Suppressor macrophage treated with lipopolysaccharide for 4 hours (primary cell): ENCODE data around the gene SLC11A1.

ENCODE experiments used
- DNase-seq: peaks from one replicate; pipeline ENCODE4 v3.0.0-alpha.2; 2020

SLC11A1 gene

GRCh38 chr2:218395090-218395444 is 13.0 kb downstream of the SLC11A1 start:
- no peak for DNase-seq

GRCh38 chr2:218395456-218395825 is 13.4 kb downstream of the SLC11A1 start:
- DNase-seq: no peak

- peak; percentile 96 for DNase-seq
Measured at GRCh38 chr2:218395826-218396687, 14.0 kb downstream of the SLC11A1 start.

- DNase-seq: peak; percentile 39
Measured at GRCh38 chr2:218396688-218397462, 14.8 kb downstream of the SLC11A1 start.

- no peak for DNase-seq
Measured at GRCh38 chr2:218397463-218397819, 15.4 kb downstream of the SLC11A1 start.

GRCh38 chr2:218397820-218398436 is 15.9 kb downstream of the SLC11A1 start:
- DNase-seq: peak; percentile 44

GRCh38 chr2:218398437-218399390 is 16.6 kb downstream of the SLC11A1 start:
- peak; percentile 82 for DNase-seq

- DNase-seq: peak; percentile 97
Measured at GRCh38 chr2:218399391-218400166, 17.5 kb downstream of the SLC11A1 start, which contains the start of gene CTDSP1. Gene CTDSP1 (plus strand): TSS chr2:218399868. CDS start chr2:218400091, 223 bp downstream.

- DNase-seq: no peak
Measured at GRCh38 chr2:218400167-218400929, 18.3 kb downstream of the SLC11A1 start.

- DNase-seq: no peak
Measured at GRCh38 chr2:218400930-218401881, 19.1 kb downstream of the SLC11A1 start.

- no peak for DNase-seq
Measured at GRCh38 chr2:218401890-218402289, 19.8 kb downstream of the SLC11A1 start.

GRCh38 chr2:218402491-218402901 is 20.4 kb downstream of the SLC11A1 start:
- no peak for DNase-seq

GRCh38 chr2:218402911-218403411 is 20.9 kb downstream of the SLC11A1 start:
- no peak for DNase-seq

GRCh38 chr2:218403810-218404209 is 21.7 kb downstream of the SLC11A1 start:
- DNase-seq: no peak

GRCh38 chr2:218404351-218405085 is 22.4 kb downstream of the SLC11A1 start:
- no peak for DNase-seq

GRCh38 chr2:218405086-218405745 is 23.1 kb downstream of the SLC11A1 start:
- DNase-seq: no peak

- DNase-seq: no peak
Measured at GRCh38 chr2:218405746-218406208, 23.7 kb downstream of the SLC11A1 start.
